Astrocyte of the hippocampus (primary cell): Measurements from ENCODE around the gene MLYCD.

Experiments used
- DNase-seq: peaks from one replicate; pipeline ENCODE4 v3.0.0; 2011; ENCODE audit warnings: low read depth, low spot score

MLYCD gene

DNA sequence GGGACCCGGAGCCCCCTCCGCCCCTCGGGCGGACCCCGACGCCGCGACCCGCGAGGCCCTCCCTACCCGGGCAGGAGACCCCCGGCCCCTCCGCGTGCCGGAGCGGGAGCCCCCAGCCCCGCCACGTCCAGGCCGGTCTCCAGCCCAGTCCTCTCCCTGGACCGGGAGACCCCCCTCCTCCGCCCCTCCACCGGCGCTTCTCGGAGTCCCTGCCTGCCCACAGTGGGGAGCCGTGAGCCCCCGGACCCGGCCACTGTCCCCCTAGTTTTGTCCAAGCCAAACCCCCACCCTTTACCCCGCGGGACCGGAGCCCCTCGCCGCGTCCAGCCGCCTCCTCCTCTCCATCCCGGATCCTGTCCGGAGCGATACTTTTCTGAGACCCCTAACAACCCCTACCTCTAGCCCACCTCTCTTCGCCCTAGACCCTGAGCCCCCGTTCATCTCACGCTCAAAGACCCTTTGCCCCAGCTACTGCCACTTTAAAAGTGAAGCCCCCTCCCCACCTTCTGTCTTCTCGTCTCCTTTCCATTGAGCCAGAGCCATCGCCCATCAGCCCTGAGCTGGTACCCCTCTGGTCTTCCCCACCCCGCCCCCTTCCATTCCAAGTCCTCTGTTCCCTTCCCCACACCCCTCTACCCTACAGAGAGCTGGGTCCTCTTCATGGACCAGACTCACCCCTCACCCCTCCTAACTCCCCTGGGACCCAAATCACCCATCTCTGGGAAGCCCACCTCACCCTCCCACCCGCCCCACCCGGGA, 70.2 kb downstream of the MLYCD start:
- no peak for DNase-seq

- DNase-seq: no peak
Observed at GRCh38 chr16:83969771-83970429, 71.0 kb downstream of the MLYCD start.

DNA sequence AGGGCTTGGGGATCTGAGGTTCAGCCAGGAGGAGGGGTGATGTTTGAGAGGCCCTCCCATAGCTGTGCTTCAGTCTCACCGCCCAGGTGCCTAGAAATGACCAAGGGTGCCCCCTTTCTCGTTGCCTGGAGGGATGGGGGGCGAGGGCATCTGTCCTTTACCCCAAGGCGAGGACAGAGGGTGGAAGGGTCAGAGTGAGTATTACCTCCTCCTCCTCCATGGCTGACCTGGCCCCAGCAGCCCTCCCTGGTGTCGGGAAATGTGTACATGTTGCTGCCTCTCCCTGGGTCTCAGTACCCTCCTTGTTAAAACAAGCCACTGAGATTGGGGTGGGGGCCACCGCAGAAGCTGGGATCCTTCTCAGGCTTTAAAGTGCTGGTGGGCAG, 71.5 kb downstream of the MLYCD start:
- no peak for DNase-seq

- no peak for DNase-seq
Observed at GRCh38 chr16:83971165-83972130, 72.5 kb downstream of the MLYCD start.

DNA sequence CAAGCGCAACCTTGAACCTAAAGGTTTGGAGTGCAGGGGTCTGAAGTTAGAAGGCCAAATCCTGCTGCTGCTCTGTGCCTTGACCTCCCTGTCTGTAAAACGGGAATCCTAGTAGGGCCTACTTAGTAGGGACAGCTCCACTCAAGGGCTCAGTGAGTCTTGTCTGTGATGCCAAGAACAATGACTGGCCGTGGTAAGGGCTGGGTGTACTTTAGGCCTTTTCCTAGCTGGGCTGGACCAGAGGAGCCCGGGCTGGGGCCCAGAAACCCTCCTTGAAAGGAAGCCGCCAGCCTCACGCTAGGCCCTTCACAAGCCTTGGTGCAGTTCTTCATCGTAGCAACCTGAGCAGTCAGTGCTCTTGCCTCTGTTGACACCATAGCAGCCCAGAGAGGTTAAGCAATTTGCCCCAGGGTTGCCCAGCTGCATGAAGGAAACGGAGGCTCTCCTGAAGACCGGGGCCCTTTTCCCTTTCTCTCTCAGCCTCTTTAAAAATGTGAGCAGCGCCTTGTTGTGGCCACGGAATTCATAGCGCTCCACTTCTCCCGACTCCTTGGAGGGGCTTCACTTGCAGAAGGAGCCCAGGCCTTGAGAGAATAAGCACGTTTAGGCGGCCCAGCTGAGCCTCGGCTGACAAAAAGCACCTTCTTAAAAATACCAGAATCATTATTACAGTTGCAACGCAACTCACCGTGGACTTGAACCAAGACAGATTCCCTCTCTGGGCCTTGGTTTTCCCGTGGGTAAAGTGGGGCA, 73.5 kb downstream of the MLYCD start:
- no peak for DNase-seq

DNA sequence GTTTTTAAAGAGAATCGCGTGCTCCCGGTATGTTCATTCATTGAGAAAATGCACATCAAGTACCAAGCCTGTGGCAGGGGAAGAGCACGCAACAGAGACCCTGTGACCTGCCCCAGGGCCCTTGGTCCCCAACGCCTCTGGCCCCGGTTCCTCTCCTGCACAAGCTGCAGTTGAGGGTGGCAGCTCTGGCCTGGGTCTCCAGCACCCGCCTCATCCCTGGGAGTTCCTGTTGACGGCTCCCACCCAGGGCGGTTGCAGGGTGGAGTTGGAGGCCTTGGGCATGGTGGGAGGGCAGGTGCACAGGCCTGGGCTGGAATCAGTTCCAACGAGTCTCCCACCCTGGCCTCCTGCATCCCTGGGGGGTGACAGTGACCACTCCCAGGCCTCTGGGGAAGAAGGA, 74.2 kb downstream of the MLYCD start:
- no peak for DNase-seq

GRCh38 chr16:83973581-83974385, 74.9 kb downstream of the MLYCD start:
- DNase-seq: no peak

DNA sequence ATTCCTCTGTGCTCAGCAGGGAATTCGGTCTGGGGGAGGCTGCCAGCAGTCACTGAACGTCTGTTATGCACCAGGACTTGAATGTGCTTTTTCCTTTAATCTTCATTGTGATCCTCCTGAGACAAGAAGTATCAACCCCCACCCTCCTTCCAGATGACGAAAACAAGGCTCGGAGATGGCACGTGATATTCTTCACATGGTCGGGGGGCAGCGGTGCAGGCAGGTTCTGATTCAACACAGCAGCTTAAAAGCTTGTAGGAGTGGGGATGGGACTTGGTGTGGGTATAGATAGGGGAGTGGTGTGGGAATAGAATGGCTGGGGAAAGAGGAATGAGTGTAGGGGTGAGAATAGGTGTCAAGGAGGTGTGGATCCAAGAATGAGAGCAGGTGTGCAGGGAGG, 75.6 kb downstream of the MLYCD start:
- DNase-seq: no peak

- no peak for DNase-seq
Observed at GRCh38 chr16:83975590-83976260, 76.8 kb downstream of the MLYCD start.
